Right atrium auricular region (tissue), 2 donors: ENCODE measurements around the gene IFNLR1. TPM values are rescaled to one million over a fixed set of nuclear protein-coding genes. Genes with fewer than 3 reads are reported as not detected.

Source experiments
- DNase-seq: peaks from one replicate; pipeline ENCODE4 v3.0.0-alpha.2; 2019; ENCODE audit warnings: low spot score
- H3K27ac ChIP-seq, 2 donors: fragments of 200-600 bp; sonication (generic); 1 replicate in 1 of 2; 2 replicates in 1 of 2; pipeline ENCODE4 v1.5.1; 2016 to 2019
- H3K27me3 ChIP-seq, 2 donors: fragments of 200-600 bp; sonication (generic); one replicate each; pipeline versions ENCODE4 v1.5.1 to v1.6.0; 2017 to 2019
- H3K36me3 ChIP-seq: fragments of 200-600 bp; sonication (generic); one replicate; pipeline ENCODE4 v1.5.1; 2016
- H3K4me1 ChIP-seq, 2 donors: fragments of 200-600 bp; sonication (generic); one replicate each; pipeline versions ENCODE4 v1.5.1 to v1.6.0; 2017 to 2019
- H3K4me3 ChIP-seq, 2 donors: fragments of 200-600 bp; sonication (generic); 1 replicate in 1 of 2; 2 replicates in 1 of 2; pipeline ENCODE4 v1.5.1; 2017 to 2019; ENCODE audit warnings: mild to moderate bottlenecking in 1 of 2, moderate library complexity in 1 of 2
- H3K9me3 ChIP-seq, 2 donors: fragments of 200-600 bp; sonication (generic); one replicate each; pipeline ENCODE4 v1.5.1; 2019
- total RNA-seq, 2 donors: library from RNA; depleted of rRNA; stranded (reverse); fragments of >200 nt; gene quantifications; one replicate each; pipeline ENCODE4 v1.1.0, GENCODE V29; 2016
- TF ChIP-seq, protein P1 (sequence below), 2 donors: fragments of 200-600 bp; sonication (generic); IDR thresholded peaks; one replicate each; pipeline ENCODE4 v1.5.1; 2019; ENCODE audit warnings: antibody characterized with exemption in 2 of 2

The IFNLR1 gene
- total RNA-seq, 2 donors from 2014 or later: 3.7 to 6.2 TPM

DNA sequence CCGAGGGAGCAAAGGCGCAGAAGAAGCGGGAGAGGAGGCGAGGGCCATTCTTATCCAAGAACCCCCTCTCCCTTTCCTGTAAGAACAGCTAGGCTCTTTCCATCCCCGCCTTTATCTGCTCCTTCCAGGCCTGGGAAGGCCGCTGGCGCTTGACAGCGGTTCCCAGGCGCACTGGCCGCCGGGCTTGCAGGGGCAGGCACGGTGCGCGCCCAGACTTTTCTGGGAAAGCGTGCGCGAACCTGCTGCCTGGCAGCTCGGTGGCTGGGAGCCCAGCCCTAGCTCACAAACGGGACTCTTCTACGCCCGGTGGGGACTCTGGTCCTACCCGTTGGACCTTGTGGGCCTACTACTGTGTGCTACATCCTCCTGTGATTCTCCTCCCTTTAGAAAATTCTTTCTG lies 8.8 kb upstream of the IFNLR1 start:
- Histone ChIP-seq H3K27me3 (no peaks in the 10 kb centered on the region), H3K9me3 (no peaks in the 10 kb centered on the region), H3K27ac (no peak overlapping the region), H3K36me3 (no peaks in the 10 kb centered on the region), H3K4me3 (no peak overlapping the region), H3K4me1 (peaks cover 0 to 4% of the 10 kb centered on the region in 2 donors)
- TF ChIP-seq, protein P1, sequence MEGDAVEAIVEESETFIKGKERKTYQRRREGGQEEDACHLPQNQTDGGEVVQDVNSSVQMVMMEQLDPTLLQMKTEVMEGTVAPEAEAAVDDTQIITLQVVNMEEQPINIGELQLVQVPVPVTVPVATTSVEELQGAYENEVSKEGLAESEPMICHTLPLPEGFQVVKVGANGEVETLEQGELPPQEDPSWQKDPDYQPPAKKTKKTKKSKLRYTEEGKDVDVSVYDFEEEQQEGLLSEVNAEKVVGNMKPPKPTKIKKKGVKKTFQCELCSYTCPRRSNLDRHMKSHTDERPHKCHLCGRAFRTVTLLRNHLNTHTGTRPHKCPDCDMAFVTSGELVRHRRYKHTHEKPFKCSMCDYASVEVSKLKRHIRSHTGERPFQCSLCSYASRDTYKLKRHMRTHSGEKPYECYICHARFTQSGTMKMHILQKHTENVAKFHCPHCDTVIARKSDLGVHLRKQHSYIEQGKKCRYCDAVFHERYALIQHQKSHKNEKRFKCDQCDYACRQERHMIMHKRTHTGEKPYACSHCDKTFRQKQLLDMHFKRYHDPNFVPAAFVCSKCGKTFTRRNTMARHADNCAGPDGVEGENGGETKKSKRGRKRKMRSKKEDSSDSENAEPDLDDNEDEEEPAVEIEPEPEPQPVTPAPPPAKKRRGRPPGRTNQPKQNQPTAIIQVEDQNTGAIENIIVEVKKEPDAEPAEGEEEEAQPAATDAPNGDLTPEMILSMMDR (IDR thresholded peaks at IDR 0.05): no peak
- no peak for DNase-seq

DNA sequence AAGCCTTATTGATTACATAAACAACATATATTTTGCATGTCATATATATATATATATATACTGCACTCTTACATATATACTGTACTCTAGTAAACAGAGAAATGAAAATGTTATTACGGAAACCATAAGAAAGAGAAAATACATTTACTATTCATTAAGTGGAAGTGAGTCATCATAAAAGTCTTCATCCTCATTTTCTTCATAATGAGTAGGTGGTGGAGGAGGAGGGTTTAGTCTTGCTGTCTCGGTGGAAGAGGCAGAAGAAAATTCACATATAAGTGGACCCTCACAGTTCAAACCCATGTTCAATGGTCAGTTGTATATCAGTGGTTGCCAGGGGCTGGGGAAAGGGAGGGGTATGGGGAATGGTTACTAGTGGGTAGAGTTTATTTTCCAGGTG lies 8.0 kb upstream of the IFNLR1 start:
- Histone ChIP-seq H3K27me3 (no peaks in the 10 kb centered on the region), H3K9me3 (no peaks in the 10 kb centered on the region), H3K4me3 (no peak overlapping the region), H3K4me1 (peaks cover 0 to 4% of the 10 kb centered on the region in 2 donors), H3K36me3 (no peaks in the 10 kb centered on the region), H3K27ac (no peak overlapping the region)
- TF ChIP-seq, protein P1 (IDR thresholded peaks at IDR 0.05): no peak
- no peak for DNase-seq

GRCh38 chr1:24193046-24193445 lies 6.0 kb upstream of the IFNLR1 start:
- TF ChIP-seq, protein P1 (IDR thresholded peaks at IDR 0.05): no peak
- DNase-seq: no peak
- Histone ChIP-seq H3K4me1 (no peaks in the 10 kb centered on the region), H3K36me3 (no peaks in the 10 kb centered on the region), H3K4me3 (no peak overlapping the region), H3K27me3 (no peaks in the 10 kb centered on the region), H3K9me3 (no peaks in the 10 kb centered on the region), H3K27ac (no peak overlapping the region)

GRCh38 chr1:24191860-24192259 lies 4.8 kb upstream of the IFNLR1 start:
- H3K27me3 ChIP-seq: no peaks in the 10 kb centered on the region

GRCh38 chr1:24190983-24191461 lies 3.9 kb upstream of the IFNLR1 start:
- Histone ChIP-seq H3K9me3 (no peaks in the 10 kb centered on the region), H3K4me3 (no peak overlapping the region), H3K27ac (no peak overlapping the region), H3K36me3 (no peaks in the 10 kb centered on the region), H3K4me1 (peaks cover 0 to 16% of the 10 kb centered on the region in 2 donors), H3K27me3 (no peaks in the 10 kb centered on the region)
- TF ChIP-seq, protein P1 (IDR thresholded peaks at IDR 0.05): no peak
- DNase-seq: no peak

More at GRCh38 chr1:24191860-24192259, 4.8 kb upstream of the IFNLR1 start:
- no peak for DNase-seq
- Histone ChIP-seq H3K4me3 (no peak overlapping the region), H3K9me3 (no peaks in the 10 kb centered on the region), H3K4me1 (peaks cover 0 to 8% of the 10 kb centered on the region in 2 donors), H3K27ac (no peak overlapping the region), H3K36me3 (no peaks in the 10 kb centered on the region)
- TF ChIP-seq, protein P1 (IDR thresholded peaks at IDR 0.05): no peak

GRCh38 chr1:24189528-24189927 lies 2.4 kb upstream of the IFNLR1 start:
- Histone ChIP-seq H3K4me1 (peaks cover 0 to 16% of the 10 kb centered on the region in 2 donors), H3K4me3 (no peak overlapping the region), H3K27ac (no peak overlapping the region), H3K27me3 (no peaks in the 10 kb centered on the region), H3K36me3 (no peaks in the 10 kb centered on the region), H3K9me3 (no peaks in the 10 kb centered on the region)
- TF ChIP-seq, protein P1 (IDR thresholded peaks at IDR 0.05): no peak
- no peak for DNase-seq
